Fibroblast of villous mesenchyme (primary cell): Measurements from ENCODE around the gene SPSB1. TPM values are rescaled to one million over a fixed set of nuclear protein-coding genes. Genes with fewer than 3 reads are reported as not detected.

Experiments used
- DNase-seq: peaks from one replicate; pipeline ENCODE4 v3.0.0-alpha.2; 2010; ENCODE audit warnings: low read depth
- H3K4me3 ChIP-seq: 2 replicates; pipeline ENCODE4 v1.5.1; 2011; ENCODE audit warnings: low read depth, mild to moderate bottlenecking, low read length
- CTCF ChIP-seq: IDR thresholded peaks from 2 replicates; pipeline ENCODE4 v1.5.1; 2012; ENCODE audit warnings: low read depth, mild to moderate bottlenecking, low read length; ENCODE audit not compliant: insufficient read depth
- total RNA-seq: library from RNA; depleted of rRNA; stranded (reverse); fragments of >200 nt; gene quantifications from 2 replicates; pipeline ENCODE4 v1.2.3, GENCODE V29; 2012

SPSB1 gene
- total RNA-seq, 1 donor, result 20.7 TPM

GRCh38 chr1:9363061-9363471 lies 70.4 kb downstream of the SPSB1 start:
- H3K4me3 ChIP-seq, result no peak overlapping the region
- TF ChIP-seq CTCF, result no peak
- no peak for DNase-seq

- H3K4me3 ChIP-seq, result no peak overlapping the region
- no peak for TF ChIP-seq CTCF
- no peak for DNase-seq
Observed at GRCh38 chr1:9366298-9366697, 73.6 kb downstream of the SPSB1 start.

GRCh38 chr1:9366943-9367780 lies 74.5 kb downstream of the SPSB1 start:
- no peak for DNase-seq
- H3K4me3 ChIP-seq, result no peak overlapping the region
- TF ChIP-seq CTCF, result no peak

GRCh38 chr1:9367806-9368205 lies 75.1 kb downstream of the SPSB1 start:
- no peak for DNase-seq
- no peak overlapping the region for H3K4me3 ChIP-seq
- no peak for TF ChIP-seq CTCF

GRCh38 chr1:9368356-9368755 lies 75.7 kb downstream of the SPSB1 start:
- no peak for DNase-seq
- no peak overlapping the region for H3K4me3 ChIP-seq
- TF ChIP-seq CTCF, result no peak

GRCh38 chr1:9369964-9370788 lies 77.5 kb downstream of the SPSB1 start:
- DNase-seq, result peak; percentile 40
- no peak for TF ChIP-seq CTCF
- H3K4me3 ChIP-seq, result no peak overlapping the region
